Renal pelvis (tissue), 4 donors: Measurements from ENCODE around the gene STXBP5L. TPM values are rescaled to one million over a fixed set of nuclear protein-coding genes. Genes with fewer than 3 reads are reported as not detected.
"Not testable (repeated sequence)": the region's sequence is repeated elsewhere in the genome, so short reads cannot be mapped to it uniquely, and the experiment has no call there.

Source experiments
- DNase-seq: peaks from one replicate; pipeline ENCODE4 v3.0.0-alpha.2; 2013
- polyA plus RNA-seq, 3 donors: library from polyadenylated mRNA; unstranded; fragments of 120-200 nt; gene quantifications; one replicate each; pipeline ENCODE4 v1.2.1, GENCODE V29; 2013; ENCODE audit not compliant: insufficient read length in 3 of 3

The STXBP5L gene
- polyA plus RNA-seq, 3 donors = 0.15 to 0.30 (median 0.24) TPM

DNA sequence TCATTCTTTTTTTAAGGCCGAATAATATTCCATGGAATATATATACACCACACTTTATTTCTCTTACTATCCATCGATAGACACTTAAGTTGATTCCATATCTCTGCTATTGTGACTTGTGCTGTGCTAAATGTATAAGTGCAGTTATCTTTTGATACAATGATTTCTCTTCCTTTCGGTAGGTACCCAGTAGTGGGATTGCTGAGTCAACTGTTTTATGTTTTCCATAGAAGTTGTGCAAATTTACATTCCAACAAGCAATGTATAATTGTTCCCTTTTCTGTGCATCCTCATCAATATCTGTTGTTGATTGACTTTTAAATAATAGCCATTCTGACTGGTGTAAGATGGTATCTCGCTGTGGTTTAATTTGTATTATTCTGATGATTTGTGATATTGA is 81.0 kb downstream of the STXBP5L start:
- no peak for DNase-seq

GRCh38 chr3:121018917-121019321 is 110.9 kb downstream of the STXBP5L start:
- DNase-seq = no peak

DNA sequence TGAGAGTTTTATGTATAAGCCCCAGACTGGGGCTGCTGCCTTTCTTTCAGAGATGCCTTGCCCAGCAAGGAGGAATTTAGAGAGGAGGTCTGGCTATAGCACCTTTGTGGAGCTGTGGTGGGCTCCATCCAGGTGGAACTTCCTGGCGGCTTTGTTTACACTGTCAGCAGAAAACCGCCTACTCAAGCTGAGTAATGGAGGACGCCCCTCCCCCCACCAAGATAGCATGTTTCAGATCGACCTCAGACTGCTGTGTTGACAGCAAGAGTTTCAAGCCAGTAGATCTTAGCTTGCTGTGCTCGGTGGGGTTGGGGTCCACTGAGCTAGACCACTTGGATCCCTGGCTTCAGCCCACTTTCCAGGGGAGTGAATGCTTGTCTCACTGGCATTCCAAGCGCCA is 155.6 kb downstream of the STXBP5L start:
- DNase-seq = no peak

DNA sequence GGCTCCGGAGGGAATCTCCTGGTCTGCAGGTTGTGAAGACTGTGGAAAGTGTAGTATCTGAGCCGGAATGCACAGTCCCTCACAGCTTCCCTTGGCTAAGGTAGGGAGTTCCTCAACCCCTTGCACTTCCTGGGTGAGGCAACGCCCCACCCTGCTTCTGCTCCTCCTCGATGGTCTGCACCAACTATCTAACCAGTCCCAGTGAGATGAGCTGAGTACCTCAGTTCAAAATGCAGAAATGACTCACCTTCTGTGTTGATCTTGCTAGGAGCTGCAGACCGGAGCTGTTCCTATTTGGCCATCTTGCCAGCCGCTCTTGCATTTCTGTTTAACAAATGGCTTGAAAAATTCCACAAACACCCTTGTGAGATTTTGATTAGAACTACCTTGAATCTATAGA is 156.1 kb downstream of the STXBP5L start:
- no peak for DNase-seq

GRCh38 chr3:121072133-121072532 is 164.1 kb downstream of the STXBP5L start:
- peak; percentile 42 for DNase-seq

DNA sequence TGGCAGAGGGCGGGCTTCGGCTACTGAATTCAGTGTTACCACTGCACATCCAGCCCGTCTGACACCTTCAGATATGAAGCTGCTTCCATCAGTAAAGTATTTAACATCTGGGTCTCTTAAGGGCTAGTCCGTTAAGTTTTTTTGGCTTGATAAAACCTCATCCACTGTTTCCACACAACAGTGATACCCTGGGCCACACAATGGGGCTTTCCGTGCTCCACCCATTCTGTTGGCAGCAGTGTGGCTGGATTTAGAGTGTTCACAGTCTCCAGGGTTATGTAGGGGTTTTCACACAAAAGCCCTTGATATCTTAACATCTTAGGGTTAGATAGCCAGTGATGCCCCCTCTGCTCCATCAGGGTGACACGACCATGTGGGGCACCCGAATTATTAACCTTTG is 165.0 kb downstream of the STXBP5L start:
- DNase-seq = no peak

GRCh38 chr3:121075191-121075590 is 167.2 kb downstream of the STXBP5L start:
- DNase-seq = no peak

- DNase-seq = not testable (repeated sequence)
These were observed 170.5 kb downstream of the STXBP5L start for GRCh38 chr3:121078378-121079101.

DNA sequence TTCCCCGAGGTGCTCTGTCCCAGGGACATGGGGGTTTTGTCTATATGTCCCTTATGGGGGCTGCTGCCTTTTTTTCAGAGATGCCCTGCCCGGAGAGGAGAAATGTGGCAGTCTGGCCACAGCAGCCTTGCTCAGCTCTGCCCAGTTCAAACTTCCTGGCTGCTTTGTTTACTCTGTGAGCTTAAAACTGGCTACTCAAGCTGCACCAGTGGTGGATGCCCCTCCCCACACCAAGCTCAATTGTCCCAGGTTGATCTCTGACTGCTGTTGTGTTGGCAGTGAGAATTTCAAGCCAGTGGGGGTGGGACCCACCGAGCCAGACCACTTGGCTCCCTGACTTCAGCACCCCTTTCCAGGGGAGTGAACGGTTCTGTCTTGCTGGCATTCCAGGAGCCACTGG is 188.9 kb downstream of the STXBP5L start:
- peak; percentile 5 for DNase-seq

- DNase-seq = not testable (repeated sequence)
These were observed 203.1 kb downstream of the STXBP5L start for GRCh38 chr3:121111086-121111485.

DNA sequence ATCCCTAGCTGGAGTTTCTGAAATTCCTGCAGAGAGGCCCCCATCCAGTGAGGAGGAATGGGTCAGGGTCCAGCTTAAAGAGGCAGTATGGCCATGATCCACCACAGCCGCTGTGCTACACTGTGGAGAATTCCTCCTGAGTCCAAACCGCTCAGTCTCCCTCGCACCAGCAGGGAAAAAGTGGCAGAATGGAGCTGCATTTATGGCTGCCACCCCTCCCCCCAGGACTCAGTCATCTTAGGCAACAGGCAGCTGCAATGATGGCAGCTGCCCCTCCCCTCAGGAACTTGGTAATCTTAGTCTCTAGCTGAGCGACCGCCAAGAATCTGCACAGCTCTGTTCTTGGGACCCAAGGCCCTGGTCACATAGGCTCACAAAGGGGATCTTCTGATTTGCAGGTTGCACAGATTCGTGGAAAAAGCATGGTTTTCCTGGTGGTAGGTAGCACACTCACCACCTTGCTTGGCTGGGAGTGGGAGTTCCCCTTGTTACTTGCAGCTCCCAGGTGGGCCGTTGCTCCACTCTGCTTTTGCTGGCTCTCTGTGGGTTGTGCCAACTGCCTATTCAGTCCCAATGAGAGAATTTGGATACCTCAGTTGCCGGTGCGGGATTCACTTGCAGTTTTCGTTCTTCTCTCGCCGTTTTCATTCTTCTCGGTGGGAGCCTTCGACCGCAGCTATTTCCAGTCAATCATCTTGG is 204.1 kb downstream of the STXBP5L start:
- no peak for DNase-seq

GRCh38 chr3:121126033-121126706 is 218.2 kb downstream of the STXBP5L start:
- DNase-seq = peak; percentile 7

DNA sequence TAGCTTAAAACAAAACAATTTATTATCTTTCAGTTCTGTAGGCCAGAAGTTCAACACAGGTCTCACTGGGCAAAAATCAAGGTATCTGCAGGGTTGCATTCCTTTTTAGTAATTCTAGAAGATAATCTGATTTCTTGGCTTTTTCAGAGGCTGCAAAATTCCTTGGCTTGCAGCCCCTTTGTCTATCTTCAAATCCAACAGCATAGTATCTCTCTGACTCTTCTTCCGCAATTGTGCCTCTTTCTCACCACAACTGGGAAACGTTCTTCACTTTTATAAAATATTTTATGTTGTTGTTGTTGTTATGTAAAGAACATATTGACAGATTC is 218.7 kb downstream of the STXBP5L start:
- no peak for DNase-seq

- no peak for DNase-seq
These were observed 244.6 kb downstream of the STXBP5L start for GRCh38 chr3:121152573-121152972.

DNA sequence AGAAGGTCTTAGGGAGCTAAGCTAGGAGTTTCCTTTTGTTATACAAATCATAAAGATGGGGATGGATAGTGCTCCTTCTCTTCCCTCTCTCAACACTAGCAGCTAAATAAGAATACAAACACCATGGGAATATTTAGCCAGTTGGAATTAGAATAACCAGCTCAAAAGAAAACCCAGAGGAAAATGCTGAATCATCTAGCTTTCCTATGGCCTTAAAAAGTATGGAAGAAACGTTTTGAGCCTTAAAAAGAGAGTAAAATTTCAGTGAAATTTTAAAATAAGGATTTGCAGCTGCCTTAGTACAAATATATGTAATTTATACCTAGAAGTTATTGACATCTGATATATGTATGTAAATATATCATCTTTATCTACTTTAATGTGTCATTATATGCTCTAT is 245.8 kb downstream of the STXBP5L start:
- DNase-seq = no peak

DNA sequence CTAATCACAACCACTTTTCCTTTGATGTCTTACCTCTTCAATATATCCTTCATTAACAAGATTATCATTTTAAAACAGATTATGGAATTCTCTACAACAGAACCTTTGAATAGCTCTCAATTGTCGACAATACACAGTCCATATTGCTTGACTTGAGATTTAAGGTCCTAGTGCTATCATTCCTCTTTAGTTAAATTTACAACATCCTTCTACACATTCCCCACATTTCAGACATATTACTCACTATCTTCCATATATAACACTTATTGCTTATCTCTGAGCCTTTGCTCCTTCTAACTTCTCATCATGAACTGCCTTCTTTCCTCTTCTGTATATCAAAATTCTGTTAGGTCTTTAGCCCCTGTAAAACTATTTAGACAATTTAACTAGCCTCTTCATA is 247.0 kb downstream of the STXBP5L start:
- DNase-seq = no peak

DNA sequence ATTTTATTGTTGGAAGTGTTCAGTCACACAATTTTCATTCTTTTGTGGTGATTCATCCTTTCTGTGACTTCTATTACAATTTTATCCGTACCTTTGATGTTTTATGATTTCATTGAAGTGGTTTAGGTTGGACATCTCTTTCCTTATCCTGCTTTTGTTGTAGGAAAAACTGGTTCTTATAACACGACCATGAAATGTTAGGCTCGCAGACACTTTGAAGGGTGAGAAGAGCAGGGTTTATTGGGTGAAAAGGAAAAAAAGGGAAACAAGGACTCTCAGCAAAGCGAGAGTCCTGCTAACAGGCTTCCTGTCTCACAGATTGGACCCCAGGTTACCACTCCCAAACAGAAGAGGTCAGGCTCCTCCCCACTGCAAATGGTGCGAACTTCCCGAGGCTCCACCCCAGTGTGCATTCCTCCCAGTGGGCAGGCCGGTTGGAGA is 257.4 kb downstream of the STXBP5L start:
- DNase-seq = no peak

DNA sequence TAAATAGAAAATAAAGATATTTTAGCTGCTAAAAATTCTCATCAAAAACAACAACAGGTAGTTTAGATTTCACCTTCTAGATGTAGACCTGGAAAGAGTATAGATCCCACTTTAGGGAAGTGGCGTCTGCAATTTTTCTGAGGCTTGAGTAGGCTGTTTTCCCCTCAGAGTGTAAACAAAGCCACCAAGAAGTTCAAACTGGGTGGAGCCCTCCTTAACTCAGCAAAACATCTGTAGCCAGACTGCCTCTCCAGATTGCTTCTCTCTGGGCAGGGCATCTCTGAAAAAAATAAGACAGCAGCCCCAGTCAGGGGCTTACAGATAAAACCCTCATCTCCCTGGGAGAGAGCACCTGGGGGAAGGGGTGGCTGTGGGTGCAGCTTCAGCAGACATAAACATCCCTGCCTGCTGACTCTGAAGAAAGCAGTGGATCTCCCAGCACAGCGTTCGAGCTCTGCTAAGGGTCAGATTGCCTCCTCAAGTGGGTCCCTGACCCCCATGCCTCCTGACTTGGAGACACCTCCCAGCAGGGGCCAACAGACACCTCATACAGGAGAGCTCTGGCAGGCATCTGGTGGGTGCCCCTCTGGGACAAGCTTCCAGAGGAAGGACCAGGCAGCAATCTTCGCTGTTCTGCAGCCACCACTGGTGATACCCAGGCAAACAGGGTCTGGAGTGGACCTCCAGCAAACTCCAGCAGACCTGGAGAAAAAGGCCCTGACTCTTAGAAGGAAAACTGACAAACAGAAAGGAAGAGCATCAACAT is 259.6 kb downstream of the STXBP5L start:
- DNase-seq = no peak

- no peak for DNase-seq
These were observed 267.1 kb downstream of the STXBP5L start for GRCh38 chr3:121175083-121175482.

DNA sequence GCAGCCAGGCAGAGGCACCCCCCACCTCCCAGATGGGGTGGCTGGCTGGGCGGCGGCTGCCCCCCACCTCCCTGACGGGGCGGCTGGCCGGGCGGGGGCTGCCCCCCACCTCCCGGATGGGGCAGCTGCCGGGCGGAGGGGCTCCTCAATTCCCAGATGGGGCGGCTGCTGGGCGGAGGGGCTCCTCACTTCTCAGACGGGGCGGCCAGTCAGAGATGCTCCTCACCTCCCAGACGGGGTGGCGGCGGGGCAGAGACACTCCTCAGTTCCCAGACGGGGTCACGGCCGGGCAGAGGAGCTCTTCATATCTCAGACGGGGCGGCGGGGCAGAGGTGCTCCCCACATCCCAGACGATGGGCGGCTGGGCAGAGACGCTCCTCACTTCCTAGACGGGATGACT is 282.6 kb downstream of the STXBP5L start:
- not testable (repeated sequence) for DNase-seq

- no peak for DNase-seq
These were observed 294.6 kb downstream of the STXBP5L start for GRCh38 chr3:121202573-121202972.

DNA sequence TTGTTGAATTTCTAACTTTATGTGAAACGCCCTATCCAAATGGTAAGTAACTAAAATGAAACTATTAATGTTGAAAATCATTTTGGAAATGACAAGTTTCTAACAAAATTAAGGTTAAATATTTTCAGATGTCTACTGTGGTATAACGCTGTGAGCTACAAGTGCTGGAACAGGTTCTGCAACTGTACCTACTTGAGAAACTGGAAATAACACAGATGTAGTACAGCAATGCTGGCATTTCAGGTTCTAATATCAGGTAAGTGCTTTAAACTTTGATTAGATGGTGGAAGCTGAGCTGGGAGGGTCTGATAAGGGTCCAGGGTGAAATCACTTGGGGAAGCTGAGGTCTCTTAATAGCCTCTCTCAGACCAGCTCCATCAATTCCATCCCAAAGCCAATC is 315.1 kb downstream of the STXBP5L start:
- DNase-seq = no peak
